Neural cell (in vitro differentiated cells): Measurements from ENCODE around the gene MT3. TPM values are rescaled to one million over a fixed set of nuclear protein-coding genes. Genes with fewer than 3 reads are reported as not detected.

ENCODE experiments used
- H2AFZ ChIP-seq: fragments of 200-600, 300-800 bp; sonication (generic), shearing (Covaris generic); 2 replicates; pipeline ENCODE4 v1.6.0; 2014; ENCODE audit warnings: low read depth, mild to moderate bottlenecking, antibody characterized with exemption, low read length, moderate library complexity
- H3F3A ChIP-seq: fragments of 200-600 bp; shearing (Covaris generic); 2 replicates; pipeline ENCODE4 v1.6.1; 2016; ENCODE audit warnings: mild to moderate bottlenecking, moderate library complexity, mixed read lengths, antibody characterized with exemption, low read length; ENCODE audit not compliant: insufficient read depth, poor library complexity, severe bottlenecking
- H3K27ac ChIP-seq: fragments of 200-600, 300-800 bp; sonication (generic), shearing (Covaris generic); 2 replicates; pipeline ENCODE4 v1.5.1; 2014; ENCODE audit warnings: mild to moderate bottlenecking, low read length, moderate library complexity
- H3K27me3 ChIP-seq: fragments of 300-800, 200-600 bp; sonication (generic), shearing (Covaris generic); 2 replicates; pipeline ENCODE4 v1.6.0; 2014; ENCODE audit warnings: mild to moderate bottlenecking, low read depth, low read length, moderate library complexity; ENCODE audit not compliant: insufficient read depth
- H3K36me3 ChIP-seq: fragments of 300-800, 200-600 bp; sonication (generic), shearing (Covaris generic); 2 replicates; pipeline ENCODE4 v1.5.1; 2014; ENCODE audit warnings: mild to moderate bottlenecking, antibody characterized with exemption, low read length, moderate library complexity; ENCODE audit not compliant: insufficient read depth
- H3K4me2 ChIP-seq: fragments of 300-800, 200-600 bp; sonication (generic), shearing (Covaris generic); 2 replicates; pipeline ENCODE4 v1.6.0; 2014; ENCODE audit warnings: mild to moderate bottlenecking, low read length
- H3K4me3 ChIP-seq: fragments of 300-800, 200-600 bp; sonication (generic), shearing (Covaris generic); 2 replicates; pipeline ENCODE4 v1.5.1; 2014; ENCODE audit warnings: mild to moderate bottlenecking, low read length, moderate library complexity
- H3K79me2 ChIP-seq: fragments of 200-600 bp; shearing (Covaris generic); replicated peaks from 2 replicates; pipeline ENCODE4 v1.6.0; 2014; ENCODE audit warnings: mild to moderate bottlenecking, low read length, moderate library complexity; ENCODE audit not compliant: insufficient read depth
- H3K9ac ChIP-seq: fragments of 300-800, 200-600 bp; sonication (generic), shearing (Covaris generic); 2 replicates; pipeline ENCODE4 v1.6.1; 2016; ENCODE audit warnings: mild to moderate bottlenecking, low read length, mixed read lengths
- H3K9me2 ChIP-seq: fragments of 200-600 bp; shearing (Covaris generic); 2 replicates; pipeline ENCODE4 v1.6.1; 2016; ENCODE audit warnings: mild to moderate bottlenecking, low read length, mixed read lengths; ENCODE audit not compliant: insufficient read depth
- H3K9me3 ChIP-seq: fragments of 200-600, 300-800 bp; sonication (generic), shearing (Covaris generic); 2 replicates; pipeline ENCODE4 v1.6.1; 2016; ENCODE audit warnings: mild to moderate bottlenecking, mixed run types, low read length, moderate library complexity, mixed read lengths
- H4K20me1 ChIP-seq: fragments of 200-600 bp; shearing (Covaris generic); 2 replicates; pipeline ENCODE4 v1.6.1; 2016; ENCODE audit warnings: mild to moderate bottlenecking, mixed run types; ENCODE audit not compliant: insufficient read depth
- CTCF ChIP-seq: fragments of 450-650 bp; IDR thresholded peaks from 2 replicates; pipeline ENCODE4 v1.5.1; 2014; ENCODE audit warnings: antibody characterized with exemption, mild to moderate bottlenecking, moderate library complexity; ENCODE audit not compliant: poor library complexity, severe bottlenecking
- EP300 ChIP-seq: fragments of 450-650 bp; conservative IDR thresholded peaks from 2 replicates; pipeline ENCODE4 v1.6.1; 2014; ENCODE audit warnings: antibody characterized with exemption, mild to moderate bottlenecking, moderate library complexity; ENCODE audit not compliant: poor library complexity, severe bottlenecking
- EZH2 ChIP-seq: fragments of 200-600, 300-800 bp; shearing (Covaris generic), sonication (generic); IDR thresholded peaks from 2 replicates; pipeline ENCODE4 v1.6.1; 2014; ENCODE audit warnings: antibody characterized with exemption, low read length, borderline replicate concordance, mild to moderate bottlenecking; ENCODE audit not compliant: insufficient read depth, poor library complexity, severe bottlenecking
- MXI1 ChIP-seq: fragments of 450-650 bp; conservative IDR thresholded peaks from 2 replicates; pipeline ENCODE4 v1.6.1; 2014; ENCODE audit warnings: antibody characterized with exemption, mild to moderate bottlenecking; ENCODE audit not compliant: poor library complexity, severe bottlenecking
- POLR2AphosphoS5 ChIP-seq: IDR thresholded peaks from 2 replicates; pipeline ENCODE4 v1.6.1; 2012
- RAD21 ChIP-seq: fragments of 450-650 bp; conservative IDR thresholded peaks from 2 replicates; pipeline ENCODE4 v1.6.1; 2014; ENCODE audit warnings: antibody characterized with exemption, mild to moderate bottlenecking, moderate library complexity
- REST ChIP-seq: IDR thresholded peaks from 2 replicates; pipeline ENCODE4 v1.6.1; 2012; ENCODE audit warnings: borderline replicate concordance
- SMC3 ChIP-seq: fragments of 450-650 bp; conservative IDR thresholded peaks from 2 replicates; pipeline ENCODE4 v1.6.1; 2014; ENCODE audit warnings: antibody characterized with exemption, mild to moderate bottlenecking, moderate library complexity; ENCODE audit not compliant: poor library complexity
- TAF1 ChIP-seq: IDR thresholded peaks from 2 replicates; pipeline ENCODE4 v1.6.1; 2012; ENCODE audit warnings: low read depth
- polyA plus RNA-seq: library from polyadenylated mRNA; depleted of rRNA; stranded (reverse); fragments of >200 nt; gene quantifications from 2 replicates; pipeline ENCODE4 v1.2.3, GENCODE V29; 2014

The MT3 gene
- polyA plus RNA-seq, 1 donor from 2014 or later: 1.9 TPM

GRCh38 chr16:56549744-56550385 lies 39.5 kb upstream of the MT3 start:
- Histone ChIP-seq H3K79me2 (no peaks in the 10 kb centered on the region), H3K27me3 (no peaks in the 10 kb centered on the region), H3K27ac (no peak overlapping the region)

More at GRCh38 chr16:56549744-56550385, 39.5 kb upstream of the MT3 start:
- Histone ChIP-seq H3K36me3 (no peaks in the 10 kb centered on the region), H3F3A (no peaks in the 10 kb centered on the region), H4K20me1 (no peaks in the 10 kb centered on the region), H3K9me3 (no peaks in the 10 kb centered on the region), H3K4me3 (no peak overlapping the region), H3K4me2 (no peak overlapping the region), H3K9me2 (no peaks in the 10 kb centered on the region), H3K9ac (no peak overlapping the region), H2AFZ (no peak overlapping the region)
- TF ChIP-seq REST (no peak), SMC3 (no peak), RAD21 (no peak), EZH2 (no peak), CTCF (no peak), TAF1 (no peak), EP300 (no peak), POLR2AphosphoS5 (no peak), MXI1 (no peak)
